ENCODE data around the gene RPL7A. TPM values are rescaled to one million over a fixed set of nuclear protein-coding genes. Genes with fewer than 3 reads are reported as not detected.
A peak's percentile ranks its signal among the peaks of the same experiment; 100 is the strongest.
"Not testable (repeated sequence)": the region's sequence is repeated elsewhere in the genome, so short reads cannot be mapped to it uniquely, and the experiment has no call there.

The RPL7A gene
- 1,000 to 10,000 TPM; 1,304 to 1,328 TPM for total RNA-seq
- 1,000 to 10,000 TPM; 2,763 to 3,584 TPM for polyA plus RNA-seq
- long read RNA-seq, donor 1, transcript RPL7A-202 (8 exons, 891 nt), result major isoform, 277 of 442 reads
- long read RNA-seq, donor 1, partial matches to known transcripts, result 151 of 442 reads
- long read RNA-seq, donor 1, other reads (novel, unspliced or antisense), result 9 of 442 reads
- long read RNA-seq, donor 2, transcript RPL7A-202 (8 exons, 891 nt), result major isoform, 88 of 133 reads
- long read RNA-seq, donor 2, partial matches to known transcripts, result 44 of 133 reads
- long read RNA-seq, donor 2, other reads (novel, unspliced or antisense), result 1 of 133 reads

DNA sequence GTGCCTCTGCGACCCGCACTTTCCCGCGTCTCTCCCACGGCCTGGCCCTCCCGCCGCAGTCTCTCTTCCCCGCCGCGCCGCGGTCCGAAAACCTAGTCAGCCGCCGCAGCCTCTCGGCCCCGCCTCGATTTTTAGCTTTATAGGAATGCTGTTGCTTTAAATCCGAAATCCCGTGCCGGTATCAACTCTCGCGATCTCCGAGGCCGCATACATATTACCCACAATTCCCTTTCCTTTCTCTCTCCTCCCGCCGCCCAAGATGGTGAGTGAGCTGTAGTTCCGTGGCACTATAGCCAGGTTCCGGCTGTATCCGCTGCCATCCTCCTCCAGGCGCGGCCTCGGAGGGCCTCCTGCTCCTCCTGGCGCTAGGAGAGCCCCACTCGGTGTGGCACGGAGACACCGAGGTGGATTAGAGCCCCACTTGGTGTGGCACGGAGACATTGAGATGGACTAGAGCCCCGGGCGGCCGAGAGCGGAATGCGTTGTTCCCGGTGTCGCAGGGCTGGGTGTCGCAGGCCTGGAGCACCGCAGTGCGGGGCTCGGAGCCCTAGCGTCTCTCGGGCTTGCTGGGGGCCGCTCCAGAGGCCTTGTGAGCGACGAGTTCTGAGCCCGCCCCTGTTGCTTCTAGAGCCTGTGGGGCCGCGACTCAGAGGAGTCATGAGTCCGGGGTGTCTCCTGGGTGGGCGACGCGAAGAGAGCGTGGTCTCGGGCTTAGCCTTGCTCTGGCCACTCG, at the start of gene RPL7A, which contains the start of gene MED22:
TSS of gene RPL7A (plus strand) at position 234 of the 733 bp plus-strand sequence. CDS start at position 260, 26 bp downstream.
TSS of gene MED22 (minus strand) at position 147 of the 733 bp plus-strand sequence. CDS start 1,469 bp downstream, outside the sequence.
- peak within 1 kb of the TSS; percentile 85 to 93 for H3K4me3 ChIP-seq (ENCODE audit: low read length in 2 of 2)
- DNase-seq (peak; percentile 96 to 97), ATAC-seq (ENCODE audit: low FRiP score) (peak; percentile 94)
- 0 to 1% methylated on average over 64 of the region's 64 CpGs for WGBS, 2 donors
- intact Hi-C loops (cut with DNase I), result loop anchor here in 1 of 2 donors (10.0 kb wide), 1 partner anchor 667 kb away; no protein-coding TSS in a partner anchor
- H3K27ac ChIP-seq (ENCODE audit: low read depth in 1 of 2, low read length in 2 of 2), result peak within 1 kb of the TSS; percentile 25 to 79
- H3K9me3 ChIP-seq (ENCODE audit: control insufficient read depth, low read length), result no peaks in the 10 kb centered on the region
- no peaks in the 10 kb centered on the region for H3K27me3 ChIP-seq (ENCODE audit: control insufficient read depth in 1 of 2, insufficient read depth in 2 of 2, low read length in 1 of 2)
- H3K4me1 ChIP-seq (ENCODE audit: control insufficient read depth in 1 of 2, insufficient read depth in 2 of 2, low read length in 2 of 2), result peaks cover 0 to 3% of the 10 kb centered on the region in 2 donors
- peaks cover 0 to 7% of the 10 kb centered on the region in 2 donors for H3K36me3 ChIP-seq (ENCODE audit: control insufficient read depth in 1 of 2, insufficient read depth in 2 of 2, low read length in 1 of 2)

GRCh38 chr9:133299996-133300395, 48.0 kb upstream of the RPL7A start:
- intact Hi-C loops (cut with DNase I); H3K27me3 ChIP-seq (ENCODE audit: control insufficient read depth in 1 of 2, insufficient read depth in 2 of 2, low read length in 1 of 2); H3K4me1 ChIP-seq (ENCODE audit: control insufficient read depth in 1 of 2, insufficient read depth in 2 of 2, low read length in 2 of 2); H3K9me3 ChIP-seq (ENCODE audit: control insufficient read depth, low read length); DNase-seq; H3K4me3 ChIP-seq (ENCODE audit: low read length in 2 of 2); H3K36me3 ChIP-seq (ENCODE audit: control insufficient read depth in 1 of 2, insufficient read depth in 2 of 2, low read length in 1 of 2); ATAC-seq (ENCODE audit: low FRiP score); H3K27ac ChIP-seq (ENCODE audit: low read depth in 1 of 2, low read length in 2 of 2): not testable (repeated sequence)
- 80% methylated on average over 13 to 16 of the region's 16 CpGs for WGBS, 2 donors

DNA sequence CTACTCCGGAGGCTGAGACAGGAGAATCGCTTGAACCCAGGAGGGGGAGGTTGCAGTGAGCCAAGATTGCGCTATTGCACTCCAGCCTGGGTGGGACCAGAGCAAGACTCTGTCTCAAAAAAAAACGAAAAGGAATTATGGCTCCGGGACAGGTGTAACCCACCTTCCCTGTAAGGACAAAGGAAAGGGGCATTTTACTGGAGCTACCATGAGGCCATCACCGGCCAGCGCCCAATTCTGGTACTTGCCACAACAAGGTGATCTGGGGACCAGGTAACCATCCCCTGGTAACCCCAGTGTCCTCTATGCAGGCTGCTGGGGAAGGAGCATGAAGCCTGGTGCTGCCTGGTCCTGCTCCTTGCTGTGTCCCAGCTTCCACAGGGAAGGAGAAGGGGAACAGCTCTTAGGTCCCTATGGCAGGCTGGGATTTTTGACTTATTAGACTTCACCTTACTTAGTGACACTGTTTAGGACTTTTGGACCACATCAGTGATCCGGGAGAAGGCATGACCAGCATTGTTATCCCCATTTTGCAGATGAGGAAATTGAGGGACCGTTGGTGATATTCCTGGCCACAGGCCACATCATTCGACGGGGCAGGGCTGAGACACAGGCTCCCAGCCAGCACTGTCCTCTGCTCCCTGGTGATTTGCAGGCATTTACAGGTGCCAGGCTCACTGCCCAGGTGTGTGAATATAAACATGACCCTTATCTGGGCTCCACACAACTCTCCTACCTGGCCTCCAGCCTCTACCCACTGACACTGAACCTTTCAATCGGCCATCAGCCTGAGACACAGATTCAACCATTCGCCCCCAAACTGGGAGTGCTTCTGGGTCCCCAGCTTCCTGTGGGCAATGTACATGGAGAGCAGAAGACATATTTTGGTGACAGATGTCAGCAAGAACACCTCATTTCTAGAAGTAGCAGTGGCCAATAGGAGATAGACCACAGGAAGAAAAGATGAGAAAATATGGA, 46.5 kb upstream of the RPL7A start:
- ATAC-seq (ENCODE audit: low FRiP score), result no peak
- H3K36me3 ChIP-seq (ENCODE audit: control insufficient read depth in 1 of 2, insufficient read depth in 2 of 2, low read length in 1 of 2), result no peaks in the 10 kb centered on the region
- H3K4me1 ChIP-seq (ENCODE audit: control insufficient read depth in 1 of 2, insufficient read depth in 2 of 2, low read length in 2 of 2), result no peaks in the 10 kb centered on the region
- WGBS, 2 donors, result 85 to 86% methylated on average over 13 of the region's 13 CpGs
- no peak overlapping the region for H3K27ac ChIP-seq (ENCODE audit: low read depth in 1 of 2, low read length in 2 of 2)
- intact Hi-C loops (cut with DNase I), result no loop called here
- H3K9me3 ChIP-seq (ENCODE audit: control insufficient read depth, low read length), result no peaks in the 10 kb centered on the region
- H3K4me3 ChIP-seq (ENCODE audit: low read length in 2 of 2), result no peak overlapping the region
- DNase-seq, result no peak
- H3K27me3 ChIP-seq (ENCODE audit: control insufficient read depth in 1 of 2, insufficient read depth in 2 of 2, low read length in 1 of 2), result no peaks in the 10 kb centered on the region

- no peak for DNase-seq
- no peak overlapping the region for H3K27ac ChIP-seq (ENCODE audit: low read depth in 1 of 2, low read length in 2 of 2)
- 70 to 78% methylated on average over 25 to 26 of the region's 26 CpGs for WGBS, 2 donors
- no peaks in the 10 kb centered on the region for H3K9me3 ChIP-seq (ENCODE audit: control insufficient read depth, low read length)
- H3K36me3 ChIP-seq (ENCODE audit: control insufficient read depth in 1 of 2, insufficient read depth in 2 of 2, low read length in 1 of 2), result no peaks in the 10 kb centered on the region
- H3K4me1 ChIP-seq (ENCODE audit: control insufficient read depth in 1 of 2, insufficient read depth in 2 of 2, low read length in 2 of 2), result no peaks in the 10 kb centered on the region
- ATAC-seq (ENCODE audit: low FRiP score), result no peak
- intact Hi-C loops (cut with DNase I), result no loop called here
- no peak overlapping the region for H3K4me3 ChIP-seq (ENCODE audit: low read length in 2 of 2)
- H3K27me3 ChIP-seq (ENCODE audit: control insufficient read depth in 1 of 2, insufficient read depth in 2 of 2, low read length in 1 of 2), result no peaks in the 10 kb centered on the region
These were observed 44.5 kb upstream of the RPL7A start for GRCh38 chr9:133303266-133304157.

DNA sequence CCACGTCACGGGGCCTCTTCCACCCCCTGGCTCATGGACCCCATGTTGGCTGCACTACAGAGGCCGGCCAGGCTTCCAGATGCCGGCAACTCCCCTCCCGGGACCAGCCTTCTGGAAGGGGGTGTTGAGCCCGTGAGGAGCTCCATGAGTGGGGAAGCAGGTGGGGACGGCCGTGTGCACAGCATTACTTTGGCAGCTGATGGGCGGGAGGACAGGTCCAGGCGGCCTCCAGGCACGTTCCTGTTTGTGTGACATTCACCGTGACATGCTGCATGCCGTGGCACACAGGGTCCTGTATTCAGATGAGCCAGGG, 43.9 kb upstream of the RPL7A start:
- 45 to 51% methylated on average over 13 of the region's 13 CpGs for WGBS, 2 donors
- no peaks in the 10 kb centered on the region for H3K4me1 ChIP-seq (ENCODE audit: control insufficient read depth in 1 of 2, insufficient read depth in 2 of 2, low read length in 2 of 2)
- no peak overlapping the region for H3K27ac ChIP-seq (ENCODE audit: low read depth in 1 of 2, low read length in 2 of 2)
- H3K36me3 ChIP-seq (ENCODE audit: control insufficient read depth in 1 of 2, insufficient read depth in 2 of 2, low read length in 1 of 2), result no peaks in the 10 kb centered on the region
- no peak overlapping the region for H3K4me3 ChIP-seq (ENCODE audit: low read length in 2 of 2)
- no peak for DNase-seq
- no peaks in the 10 kb centered on the region for H3K27me3 ChIP-seq (ENCODE audit: control insufficient read depth in 1 of 2, insufficient read depth in 2 of 2, low read length in 1 of 2)
- no peaks in the 10 kb centered on the region for H3K9me3 ChIP-seq (ENCODE audit: control insufficient read depth, low read length)
- intact Hi-C loops (cut with DNase I), result no loop called here
- ATAC-seq (ENCODE audit: low FRiP score), result no peak

DNA sequence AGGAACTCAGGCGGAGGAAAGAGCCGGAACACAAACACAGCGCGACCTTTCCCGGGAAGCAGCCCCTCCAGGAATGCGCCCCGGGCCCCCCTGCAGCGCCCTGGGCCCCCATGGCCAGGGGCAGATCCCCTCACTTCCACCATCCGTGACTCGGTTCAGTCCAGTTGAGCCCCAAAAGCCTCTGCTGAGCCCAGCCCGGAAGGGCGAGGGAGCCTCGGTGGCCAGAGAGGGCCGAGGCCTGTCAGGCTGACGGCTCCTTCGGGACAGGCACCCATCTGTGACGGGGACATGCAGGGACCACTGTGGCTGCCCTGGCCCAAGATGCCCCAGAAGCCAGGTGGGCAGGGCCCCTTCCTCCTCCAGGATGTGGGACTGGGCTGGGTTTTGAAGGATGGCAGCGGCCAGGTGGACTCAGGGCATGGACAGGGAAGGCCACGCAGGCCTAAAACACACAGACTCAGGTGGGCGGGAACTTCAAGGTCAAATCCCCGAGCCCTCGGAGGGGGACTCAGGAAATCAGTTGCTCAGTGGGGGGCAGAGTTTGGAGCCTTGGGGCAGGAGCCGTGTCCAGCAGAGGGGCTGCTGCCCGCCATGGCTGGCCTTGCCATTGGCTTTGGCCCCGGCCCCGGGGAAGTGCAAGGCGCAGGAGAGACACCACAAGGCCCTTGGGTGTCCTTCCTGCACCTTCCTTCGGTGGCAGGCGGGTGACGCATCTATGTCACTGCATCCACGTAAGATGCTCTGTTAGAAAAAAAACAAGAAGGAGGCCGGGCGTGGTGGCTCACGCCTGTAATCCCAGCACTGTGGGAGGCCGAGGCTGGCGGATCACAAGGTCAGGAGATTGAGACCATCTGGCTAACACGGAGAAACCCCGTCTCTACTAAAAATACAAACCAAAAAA, 43.3 kb upstream of the RPL7A start:
- Histone ChIP-seq H3K27ac (ENCODE audit: low read depth in 1 of 2, low read length in 2 of 2) (no peak overlapping the region), H3K27me3 (ENCODE audit: control insufficient read depth in 1 of 2, insufficient read depth in 2 of 2, low read length in 1 of 2) (no peaks in the 10 kb centered on the region), H3K9me3 (ENCODE audit: control insufficient read depth, low read length) (peaks cover 1% of the 10 kb centered on the region), H3K4me1 (ENCODE audit: control insufficient read depth in 1 of 2, insufficient read depth in 2 of 2, low read length in 2 of 2) (no peaks in the 10 kb centered on the region), H3K36me3 (ENCODE audit: control insufficient read depth in 1 of 2, insufficient read depth in 2 of 2, low read length in 1 of 2) (no peaks in the 10 kb centered on the region), H3K4me3 (ENCODE audit: low read length in 2 of 2) (no peak overlapping the region)
- intact Hi-C loops (cut with DNase I), result no loop called here
- ATAC-seq (ENCODE audit: low FRiP score), result no peak
- no peak for DNase-seq
- WGBS, 2 donors, result 81 to 82% methylated on average over 36 to 38 of the region's 38 CpGs

DNA sequence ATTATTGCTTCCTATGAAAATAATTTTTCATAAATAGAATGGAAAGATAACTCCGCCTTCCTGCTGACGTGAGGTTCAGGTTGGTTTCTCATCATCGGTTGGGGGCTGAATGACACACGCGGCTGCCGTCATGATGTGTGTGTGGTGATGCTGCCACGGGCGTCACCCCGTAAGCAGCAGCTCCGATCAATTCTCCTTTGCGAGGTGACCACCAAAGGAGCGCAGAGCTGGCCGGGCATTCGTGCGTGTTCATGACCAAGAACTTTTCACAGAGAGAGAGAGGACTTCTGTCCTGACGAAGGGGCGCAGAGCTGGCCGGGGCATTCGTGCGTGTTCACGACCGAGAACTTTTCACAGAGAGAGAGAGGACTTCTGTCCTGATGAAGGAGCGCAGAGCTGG, 42.3 kb upstream of the RPL7A start:
- Histone ChIP-seq H3K9me3 (ENCODE audit: control insufficient read depth, low read length) (peaks cover 2% of the 10 kb centered on the region), H3K4me3 (ENCODE audit: low read length in 2 of 2) (no peak overlapping the region), H3K36me3 (ENCODE audit: control insufficient read depth in 1 of 2, insufficient read depth in 2 of 2, low read length in 1 of 2) (no peaks in the 10 kb centered on the region), H3K27ac (ENCODE audit: low read depth in 1 of 2, low read length in 2 of 2) (no peak overlapping the region), H3K27me3 (ENCODE audit: control insufficient read depth in 1 of 2, insufficient read depth in 2 of 2, low read length in 1 of 2) (no peaks in the 10 kb centered on the region), H3K4me1 (ENCODE audit: control insufficient read depth in 1 of 2, insufficient read depth in 2 of 2, low read length in 2 of 2) (no peaks in the 10 kb centered on the region)
- DNase-seq (no peak), ATAC-seq (ENCODE audit: low FRiP score) (no peak)
- intact Hi-C loops (cut with DNase I), result no loop called here
- whole genome bisulfite sequencing, 2 donors, result 87 to 88% methylated on average over 23 of the region's 23 CpGs
